ENCODE data around the gene KCNH8. TPM values are rescaled to one million over a fixed set of nuclear protein-coding genes. Genes with fewer than 3 reads are reported as not detected.

KCNH8 gene
- total and polyA plus RNA-seq, 2 of the 4 experiments (the other 2 are of a cell fraction), result not detected

GRCh38 chr3:19559724-19560442 is 411.6 kb downstream of the KCNH8 start:
- 33% methylated on average over 1 of the region's 4 CpGs; no CpG with 5 or more reads in 1 of the 2 experiments for WGBS, 2 experiments (ENCODE audit: extremely low coverage in 2 of 2, insufficient read length in 1 of 2)
- H3K27me3 ChIP-seq (ENCODE audit: control insufficient read depth, insufficient read depth, low read length), result no peaks in the 10 kb centered on the region
- H3K4ac ChIP-seq (ENCODE audit: low read depth, low read length), result no peak overlapping the region
- no peak overlapping the region for H3K4me3 ChIP-seq (ENCODE audit: insufficient read depth, low read depth, low read length)
- no peak overlapping the region for H2BK15ac ChIP-seq (ENCODE audit: low read depth, low read length)
- H3K18ac ChIP-seq (ENCODE audit: low read depth, low read length), result no peak overlapping the region
- H3K23ac ChIP-seq (ENCODE audit: low read depth, low read length), result no peak overlapping the region
- no peak overlapping the region for H2AK9ac ChIP-seq (replicated peaks; ENCODE audit: low read depth, low read length, poor library complexity)
- no peak for DNase-seq
- no peak overlapping the region for H3K9ac ChIP-seq (ENCODE audit: low read depth, low read length)
- no peak overlapping the region for H2BK5ac ChIP-seq (ENCODE audit: low read depth, low read length, poor library complexity, severe bottlenecking)
- no peak for ATAC-seq (ENCODE audit: low read depth)
- in situ Hi-C loops (cut with MboI; ENCODE audit: low sequenced_read_pairs) (no loop called here), intact Hi-C loops (cut with micrococcal nuclease) (no loop called here), dilution Hi-C loops (cut with HindIII; ENCODE audit: low sequenced_read_pairs, unreplicated experiment) (no loop called here)
- H3K9me3 ChIP-seq (ENCODE audit: control insufficient read depth, insufficient read depth, low read length), result peaks cover 6% of the 10 kb centered on the region
- H3K14ac ChIP-seq (replicated peaks; ENCODE audit: low read depth, low read length), result no peak overlapping the region
- no peak overlapping the region for H3K27ac ChIP-seq (ENCODE audit: insufficient read depth, low read length)
- H4K8ac ChIP-seq (ENCODE audit: low read depth in 2 of 2, low read length in 2 of 2), result no peak overlapping the region
- H2AFZ ChIP-seq (replicated peaks; ENCODE audit: low read length, poor library complexity), result no peak overlapping the region
- no peak overlapping the region for H3K56ac ChIP-seq (ENCODE audit: extremely low read depth, insufficient read depth, low read length)
- no peaks in the 10 kb centered on the region for H3K36me3 ChIP-seq (ENCODE audit: control insufficient read depth, insufficient read depth, low read length)
- no peak for TF ChIP-seq SMC3 (IDR thresholded peaks at IDR 0.05; ENCODE audit: low read depth, low read length)
- no peak for TF ChIP-seq CHD1 (IDR thresholded peaks at IDR 0.05; ENCODE audit: low read depth, low read length)
- POLR2A ChIA-PET (ENCODE audit: unreplicated experiment), result no interaction called here
- no peak overlapping the region for H2BK120ac ChIP-seq (ENCODE audit: low read depth, low read length)
- H4K20me1 ChIP-seq (ENCODE audit: insufficient read depth, low read length), result no peaks in the 10 kb centered on the region
- no peak overlapping the region for H3K4me2 ChIP-seq (ENCODE audit: low read depth, low read length)
- no peak overlapping the region for H2AK5ac ChIP-seq (ENCODE audit: low read depth, low read length)
- no TSS peak for BruUV-seq (replicated peaks)
- H2BK20ac ChIP-seq (ENCODE audit: low read depth, low read length), result no peak overlapping the region
- H4K5ac ChIP-seq (ENCODE audit: low read depth, low read length), result no peak overlapping the region
- no peaks in the 10 kb centered on the region for H3K4me1 ChIP-seq (ENCODE audit: control insufficient read depth, insufficient read depth, low read length)
- H4K91ac ChIP-seq (ENCODE audit: insufficient read depth, low read depth, low read length), result no peak overlapping the region
- H3K79me1 ChIP-seq (ENCODE audit: low read depth in 1 of 2, low read length in 2 of 2), result no peaks in the 10 kb centered on the region
- no peaks in the 10 kb centered on the region for H3K9me1 ChIP-seq (ENCODE audit: insufficient read depth, low read length)
- CTCF ChIA-PET, result no interaction called here
